Left lung (tissue), 10 donors: Measurements from ENCODE around the gene EMD. TPM values are rescaled to one million over a fixed set of nuclear protein-coding genes. Genes with fewer than 3 reads are reported as not detected.
A peak's percentile ranks its signal among the peaks of the same experiment; 100 is the strongest.

Experiments used
- ATAC-seq: fragments of 200-7000 bp; cut with Tn5 transposase; one replicate; pipeline ENCODE4 v1.9.1; 2020; ENCODE audit warnings: moderate library complexity
- DNase-seq, 4 donors: peaks; one replicate each; pipeline ENCODE4 v3.0.0-alpha.2; 2013 to 2020
- H3K27ac ChIP-seq, 2 donors: fragments of 200-600 bp; sonication (generic) in 1 of 2; one replicate each; pipeline versions ENCODE4 v1.5.0 to v1.8.0; 2020 to 2021
- H3K27me3 ChIP-seq, 2 donors: fragments of 200-600 bp; sonication (generic) in 1 of 2; one replicate each; pipeline versions ENCODE4 v1.5.0 to v1.8.0; 2020 to 2021
- H3K36me3 ChIP-seq, 2 donors: fragments of 200-600 bp; sonication (generic) in 1 of 2; one replicate each; pipeline versions ENCODE4 v1.5.0 to v1.8.0; 2020 to 2021
- H3K4me1 ChIP-seq, 2 donors: fragments of 200-600 bp; one replicate each; pipeline ENCODE4 v1.8.0; 2021
- H3K4me3 ChIP-seq, 2 donors: fragments of 200-600 bp; sonication (generic) in 1 of 2; one replicate each; pipeline versions ENCODE4 v1.5.0 to v1.8.0; 2020 to 2021; ENCODE audit warnings: mild to moderate bottlenecking in 1 of 2
- H3K9me3 ChIP-seq, 2 donors: fragments of 200-600 bp; sonication (generic) in 1 of 2; one replicate each; pipeline versions ENCODE4 v1.5.0 to v1.8.0; 2020 to 2021
- intact Hi-C, 2 donors: fragments of 100-400 bp; cut with DNase I; formaldehyde crosslinking; loops; one replicate each; pipeline versions ENCODE4 v1.11.2 to v1.14.2; 2022
- polyA plus RNA-seq, 6 donors: library from polyadenylated mRNA; unstranded; fragments of 120-200 nt; gene quantifications; one replicate each; pipeline ENCODE4 v1.2.1, GENCODE V29; 2013; ENCODE audit not compliant: insufficient read length in 6 of 6
- total RNA-seq, 2 donors: library from RNA; stranded (reverse); fragmentation: NEBNext Ultra II Directional; extraction: Animal tissue kit (Norgen Biotek cat#: 25700); gene quantifications; one replicate each; pipeline ENCODE4 v1.2.1, GENCODE V29; 2021
- TF ChIP-seq, protein P1 (sequence below), 2 donors: fragments of 200-600 bp; sonication (generic) in 1 of 2; IDR thresholded peaks; one replicate each; pipeline versions ENCODE4 v1.5.0 to v1.8.0; 2021; ENCODE audit warnings: antibody characterized with exemption in 2 of 2
- donor health status: DM: no; HTN: yes; CAD: no.
- donor health status: DM: no; HTN: no; CAD: no.

The EMD gene
- total and polyA plus RNA-seq, 8 donors = 50.1 to 77.1 (median 64.1) TPM

DNA sequence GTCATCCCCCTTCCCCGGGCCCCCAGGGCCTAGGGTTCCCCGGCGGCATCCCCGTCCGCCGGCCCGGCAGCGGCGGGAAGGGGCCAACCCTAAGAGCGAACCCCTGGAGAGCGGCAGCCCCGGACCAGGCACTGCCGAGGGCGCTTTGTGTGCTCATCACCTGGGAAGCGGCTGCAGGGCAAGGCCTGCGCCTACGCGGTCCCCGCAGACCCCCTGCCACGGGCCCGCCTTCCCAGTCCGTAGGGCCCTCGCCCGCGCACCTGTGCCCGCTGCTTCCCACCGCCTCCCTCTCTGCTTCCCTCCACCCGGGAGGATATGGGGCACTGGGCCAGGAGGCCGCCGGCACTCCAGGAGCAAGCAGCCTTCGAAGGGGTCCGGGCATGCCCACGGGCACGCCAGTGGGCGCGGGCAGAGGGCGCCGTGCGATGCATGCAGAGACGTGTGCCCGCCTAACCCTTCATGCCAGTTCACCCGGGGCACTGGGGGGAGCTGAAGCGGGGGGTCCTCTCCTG is 7.2 kb upstream of the EMD start:
- no peak for ATAC-seq
- intact Hi-C loops = no loop called here
- DNase-seq = no peak
- Histone ChIP-seq H3K4me1 (peaks cover 0 to 46% of the 10 kb centered on the region in 2 donors), H3K27ac (peak overlapping the region; percentile 72 to 89), H3K36me3 (peaks cover 0 to 14% of the 10 kb centered on the region in 2 donors), H3K4me3 (peak overlapping the region; percentile 41 to 72), H3K27me3 (no peaks in the 10 kb centered on the region), H3K9me3 (no peaks in the 10 kb centered on the region)
- TF ChIP-seq, protein P1, sequence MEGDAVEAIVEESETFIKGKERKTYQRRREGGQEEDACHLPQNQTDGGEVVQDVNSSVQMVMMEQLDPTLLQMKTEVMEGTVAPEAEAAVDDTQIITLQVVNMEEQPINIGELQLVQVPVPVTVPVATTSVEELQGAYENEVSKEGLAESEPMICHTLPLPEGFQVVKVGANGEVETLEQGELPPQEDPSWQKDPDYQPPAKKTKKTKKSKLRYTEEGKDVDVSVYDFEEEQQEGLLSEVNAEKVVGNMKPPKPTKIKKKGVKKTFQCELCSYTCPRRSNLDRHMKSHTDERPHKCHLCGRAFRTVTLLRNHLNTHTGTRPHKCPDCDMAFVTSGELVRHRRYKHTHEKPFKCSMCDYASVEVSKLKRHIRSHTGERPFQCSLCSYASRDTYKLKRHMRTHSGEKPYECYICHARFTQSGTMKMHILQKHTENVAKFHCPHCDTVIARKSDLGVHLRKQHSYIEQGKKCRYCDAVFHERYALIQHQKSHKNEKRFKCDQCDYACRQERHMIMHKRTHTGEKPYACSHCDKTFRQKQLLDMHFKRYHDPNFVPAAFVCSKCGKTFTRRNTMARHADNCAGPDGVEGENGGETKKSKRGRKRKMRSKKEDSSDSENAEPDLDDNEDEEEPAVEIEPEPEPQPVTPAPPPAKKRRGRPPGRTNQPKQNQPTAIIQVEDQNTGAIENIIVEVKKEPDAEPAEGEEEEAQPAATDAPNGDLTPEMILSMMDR (IDR thresholded peaks at IDR 0.05) = no peak

- peak overlapping the region in 1 of 2 donors; percentile 72 for H3K4me3 ChIP-seq
- TF ChIP-seq, protein P1 (IDR thresholded peaks at IDR 0.05) = no peak
- ATAC-seq (no peak), DNase-seq (no peak)
- no peaks in the 10 kb centered on the region for H3K9me3 ChIP-seq
- no peak overlapping the region for H3K27ac ChIP-seq
- peaks cover 0 to 45% of the 10 kb centered on the region in 2 donors for H3K4me1 ChIP-seq
- H3K36me3 ChIP-seq = peaks cover 0 to 6% of the 10 kb centered on the region in 2 donors
- intact Hi-C loops = no loop called here
- H3K27me3 ChIP-seq = no peaks in the 10 kb centered on the region
Measured at GRCh38 chrX:154372612-154373022, 6.5 kb upstream of the EMD start.

- DNase-seq (peak in 3 of 4 donors; percentile 63 to 77 (median 70)), ATAC-seq (peak; percentile 8)
- intact Hi-C loops = no loop called here
- Histone ChIP-seq H3K4me1 (peaks cover 0 to 40% of the 10 kb centered on the region in 2 donors), H3K9me3 (no peaks in the 10 kb centered on the region), H3K27me3 (no peaks in the 10 kb centered on the region), H3K4me3 (peak overlapping the region; percentile 15 to 72), H3K36me3 (no peaks in the 10 kb centered on the region), H3K27ac (peak overlapping the region; percentile 18 to 39)
- TF ChIP-seq, protein P1 (IDR thresholded peaks at IDR 0.05) = peak; percentile 45 to 53
Measured at GRCh38 chrX:154373340-154374306, 5.5 kb upstream of the EMD start.

DNA sequence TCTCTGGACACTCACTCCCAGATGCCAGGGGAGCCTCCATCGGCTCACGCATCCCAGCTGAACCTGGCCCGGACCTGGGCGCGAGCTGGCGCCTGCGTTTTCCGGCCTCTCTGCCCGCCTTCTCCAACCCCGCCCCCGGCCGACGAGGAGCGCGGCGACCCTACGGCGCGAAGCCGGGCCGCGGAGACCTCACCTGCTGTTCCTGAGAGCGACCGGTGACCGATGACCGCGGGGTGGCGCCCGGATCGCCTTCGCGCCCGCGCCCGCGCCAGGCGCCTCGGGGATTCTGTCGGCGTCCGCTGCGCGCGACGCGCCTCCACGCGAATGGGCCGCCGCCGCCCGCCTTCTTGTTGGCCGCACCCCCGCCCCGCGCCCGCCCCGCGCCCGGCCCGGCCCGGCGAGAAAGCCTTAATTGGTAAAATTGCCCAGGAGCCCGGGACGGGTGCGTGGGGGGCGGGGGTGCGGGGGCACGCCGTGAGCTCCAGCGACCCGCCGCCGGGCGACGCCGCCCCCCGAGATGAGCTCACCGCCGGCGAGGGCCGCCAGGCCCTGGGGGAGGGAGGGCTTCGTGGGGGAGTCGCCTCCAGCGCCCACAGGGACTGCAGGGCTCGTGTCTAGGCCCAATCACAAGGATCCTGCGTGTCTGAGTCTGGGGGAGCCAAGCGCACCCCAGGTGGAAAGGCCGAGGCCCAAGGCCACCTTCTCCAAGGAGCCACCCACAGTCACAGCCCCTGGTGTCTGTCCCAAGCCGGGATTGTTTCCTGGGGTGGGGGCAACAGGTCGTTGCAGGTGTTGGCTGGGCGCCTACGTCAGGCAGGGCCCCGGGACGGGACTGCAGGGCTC is 4.6 kb upstream of the EMD start, which contains the start of gene FLNA:
FLNA (minus strand) TSS at position 322 of the 843 bp plus-strand sequence. CDS start 3,389 bp downstream, outside the sequence.
- DNase-seq = peak in 1 of 4 donors; percentile 87
- no peak for ATAC-seq
- peak within 1 kb of the TSS; percentile 18 to 39 for H3K27ac ChIP-seq
- no peaks in the 10 kb centered on the region for H3K27me3 ChIP-seq
- H3K4me1 ChIP-seq = peaks cover 0 to 40% of the 10 kb centered on the region in 2 donors
- peak within 1 kb of the TSS; percentile 15 to 72 for H3K4me3 ChIP-seq
- no peaks in the 10 kb centered on the region for H3K9me3 ChIP-seq
- TF ChIP-seq, protein P1 (IDR thresholded peaks at IDR 0.05) = no peak
- intact Hi-C loops = no loop called here
- H3K36me3 ChIP-seq = no peaks in the 10 kb centered on the region
